Endothelial cell of umbilical vein (primary cell): ENCODE results near the gene TNFRSF4. TPM values are rescaled to one million over a fixed set of nuclear protein-coding genes. Genes with fewer than 3 reads are reported as not detected.

Experiments used
- Bru-seq: library from RNA; stranded (reverse); fragments of 400-500 nt; gene quantifications from one replicate; lab custom pipeline; 2021; lab: Mats Ljungman, UMichigan
- BruChase-seq, 2 experiments: library from RNA; stranded (reverse); fragments of 400-500 nt; gene quantifications; one replicate each; lab custom pipeline; 2021; lab: Mats Ljungman, UMichigan
- BruUV-seq: library from RNA; stranded (reverse); fragments of 400-500 nt; replicated peaks from 2 replicates; lab custom pipeline; 2021; lab: Mats Ljungman, UMichigan
- CTCF ChIA-PET: fragments of 300-600, 350-600 bp; sonication (Branson Sonifier 250); formaldehyde crosslinking; loops from one replicate; lab custom pipeline; 2021; ENCODE audit warnings: antibody characterized with exemption, inconsistent platforms; lab: Charles Lee
- POLR2A ChIA-PET: fragments of 300-600, 350-600 bp; sonication (Branson Sonifier 250); formaldehyde crosslinking; loops from one replicate; lab custom pipeline; 2021; ENCODE audit warnings: antibody characterized with exemption, inconsistent platforms; lab: Charles Lee
- DNase-seq: peaks from one replicate; pipeline ENCODE4 v3.0.0-alpha.2; 2011; ENCODE audit warnings: low read depth, low spot score
- FAIRE-seq: peaks from 2 replicates; lab custom pipeline; 2011; peaks lifted over from hg19 to GRCh38; lab: Jason Lieb, UNC
- H2AFZ ChIP-seq: 2 replicates; pipeline ENCODE4 v1.6.0; 2012; ENCODE audit warnings: low read depth, low read length, control low read depth, inconsistent platforms
- H3K27ac ChIP-seq: 2 replicates; pipeline ENCODE4 v1.5.1; 2011; ENCODE audit warnings: low read depth, mild to moderate bottlenecking, control low read depth, low read length, moderate library complexity; ENCODE audit not compliant: insufficient read depth
- H3K27me3 ChIP-seq, 2 experiments: 2 replicates each; pipeline versions ENCODE4 v1.6.0 to v1.6.1; 2011; ENCODE audit warnings: low read length in 2 of 2, mixed read lengths in 1 of 2; ENCODE audit not compliant: control insufficient read depth in 2 of 2, insufficient read depth in 2 of 2
- H3K36me3 ChIP-seq, 2 experiments: 2 replicates in 1 of 2; 3 replicates in 1 of 2; pipeline ENCODE4 v1.5.1; 2011; ENCODE audit warnings: low read length in 2 of 2, mild to moderate bottlenecking in 1 of 2, moderate library complexity in 1 of 2; ENCODE audit not compliant: control insufficient read depth in 2 of 2, insufficient read depth in 2 of 2; ENCODE audit errors: extremely low read depth in 1 of 2
- H3K4me1 ChIP-seq: 3 replicates; pipeline ENCODE4 v1.5.1; 2011; ENCODE audit warnings: mild to moderate bottlenecking, low read length; ENCODE audit not compliant: control insufficient read depth, insufficient read depth; ENCODE audit errors: extremely low read depth
- H3K4me2 ChIP-seq: 2 replicates; pipeline ENCODE4 v1.6.1; 2011; ENCODE audit warnings: low read length, control low read depth, mixed read lengths; ENCODE audit not compliant: insufficient read depth
- H3K4me3 ChIP-seq, 3 experiments: fragments of 200-600 bp in 1 of 3; sonication (generic), shearing (Covaris generic) in 1 of 3; replicated peaks in 1 of 3; 2 replicates each; pipeline ENCODE4 v1.5.1; 2011 to 2016; ENCODE audit warnings: control low read depth in 3 of 3, low read length in 3 of 3, mild to moderate bottlenecking in 2 of 3, inconsistent platforms in 1 of 3, low read depth in 1 of 3, moderate library complexity in 1 of 3; ENCODE audit not compliant: insufficient read depth in 1 of 3
- H3K79me2 ChIP-seq: 2 replicates; pipeline ENCODE4 v1.6.0; 2012; ENCODE audit warnings: low read length, inconsistent platforms; ENCODE audit not compliant: control insufficient read depth, insufficient read depth
- H3K9ac ChIP-seq: replicated peaks from 2 replicates; pipeline ENCODE3; 2011; ENCODE audit warnings: low read length, control low read depth; ENCODE audit not compliant: insufficient read depth; ENCODE audit errors: extremely low read depth
- H3K9me1 ChIP-seq: replicated peaks from 3 replicates; pipeline ENCODE4 v1.6.0; 2011; ENCODE audit warnings: mild to moderate bottlenecking, low read length; ENCODE audit not compliant: control insufficient read depth, insufficient read depth; ENCODE audit errors: extremely low read depth
- H3K9me3 ChIP-seq: replicated peaks from 2 replicates; pipeline ENCODE4 v1.5.1; 2012; ENCODE audit warnings: low read length, inconsistent platforms; ENCODE audit not compliant: control insufficient read depth, insufficient read depth
- H4K20me1 ChIP-seq: replicated peaks from 2 replicates; pipeline ENCODE3; 2011; ENCODE audit warnings: mild to moderate bottlenecking, low read length; ENCODE audit not compliant: control insufficient read depth, insufficient read depth; ENCODE audit errors: extremely low read depth
- EZH2 ChIP-seq: IDR thresholded peaks from 2 replicates; pipeline ENCODE4 v1.6.1; 2012; ENCODE audit warnings: borderline replicate concordance, low read depth, mild to moderate bottlenecking, moderate library complexity, low read length, inconsistent platforms; ENCODE audit not compliant: severe bottlenecking
- FOS ChIP-seq: IDR thresholded peaks from 2 replicates; pipeline ENCODE4 v1.6.1; 2011; ENCODE audit warnings: mild to moderate bottlenecking, low read length, moderate library complexity, borderline replicate concordance; ENCODE audit not compliant: insufficient read depth
- GATA2 ChIP-seq: IDR thresholded peaks from 2 replicates; pipeline ENCODE4 v1.7.0; 2011; ENCODE audit warnings: low read depth, mild to moderate bottlenecking, moderate library complexity, mixed read lengths, low read length; ENCODE audit not compliant: insufficient read length, insufficient read depth
- JUN ChIP-seq: IDR thresholded peaks from 2 replicates; pipeline ENCODE4 v1.6.1; 2011; ENCODE audit warnings: borderline replicate concordance, low read depth; ENCODE audit not compliant: insufficient read length, insufficient read depth
- MAX ChIP-seq: IDR thresholded peaks from 2 replicates; pipeline ENCODE4 v1.6.1; 2011; ENCODE audit not compliant: insufficient read depth, insufficient read length
- MYC ChIP-seq: IDR thresholded peaks from one replicate; pipeline ENCODE4 v1.6.1; 2011; ENCODE audit warnings: mild to moderate bottlenecking, low read depth, low read length
- POLR2A ChIP-seq: IDR thresholded peaks from 2 replicates; pipeline ENCODE4 v1.6.1; 2012; ENCODE audit warnings: low read depth, mild to moderate bottlenecking, control low read depth, low read length
- POLR2AphosphoS5 ChIP-seq: IDR thresholded peaks from 2 replicates; pipeline ENCODE4 v1.6.1; 2012; ENCODE audit warnings: low read depth, mild to moderate bottlenecking, control low read depth, low read length, moderate library complexity; ENCODE audit not compliant: insufficient read depth
- dilution Hi-C: fragments of 300-500 bp; cut with MboI; formaldehyde crosslinking; loops from one replicate; pipeline ENCODE4 v1.15.0; 2019; ENCODE audit warnings: low sequenced_read_pairs; ENCODE audit not compliant: extremely low pct_ligation_motif_present
- intact Hi-C: fragments of 100-400 bp; cut with micrococcal nuclease; formaldehyde crosslinking; loops from one replicate; pipeline ENCODE4 v1.10.0; 2022
- long read RNA-seq: library from polyadenylated mRNA; stranded (forward); transcript quantifications from one replicate; pipeline ENCODE4 v2.0.0, GENCODE V29; 2021
- polyA minus RNA-seq, 3 experiments: library from RNA; depleted of rRNA, polyadenylated mRNA; stranded (reverse); fragments of >200 nt; gene quantifications; 1 replicate in 1 of 3; 2 replicates in 2 of 3; pipeline ENCODE4 v1.2.3, GENCODE V29; 2011
- polyA plus RNA-seq, 4 experiments: library from polyadenylated mRNA; depleted of rRNA in 3 of 4; stranded (reverse) in 3 of 4; unstranded in 1 of 4; fragments of >200 nt; gene quantifications; 2 replicates each; pipeline versions ENCODE4 v1.2.1 to v1.2.3, GENCODE V29; 2011 to 2012; ENCODE audit warnings: missing spikeins in 1 of 4
- total RNA-seq: library from RNA; stranded (reverse); gene quantifications from 2 replicates; pipeline ENCODE4 v1.2.3, GENCODE V29; 2021
- TF ChIP-seq, protein P1 (sequence below), 2 donors: IDR thresholded peaks; 1 replicate in 1 of 2; 2 replicates in 1 of 2; pipeline ENCODE4 v1.5.1; 2011; ENCODE audit warnings: low read length in 2 of 2, mild to moderate bottlenecking in 2 of 2, moderate library complexity in 2 of 2, control low read depth in 1 of 2, inconsistent platforms in 1 of 2, low read depth in 1 of 2; ENCODE audit not compliant: insufficient read depth in 1 of 2; ENCODE audit errors: extremely low read depth in 1 of 2

TNFRSF4 gene
- total RNA-seq (0.62 and 1.5 TPM in 2 replicates), polyA plus RNA-seq (0.55 and 1.4 TPM in 2 replicates), polyA minus RNA-seq (0.25 TPM in 1 of 2 replicates, not detected in the other), Bru-seq, nascent RNA (not detected), BruChase-seq, experiment 1, labeled RNA remaining after a 6-hour chase (percentile 21 among the genes with signal in this experiment), BruChase-seq, experiment 2, labeled RNA remaining after a 2-hour chase (percentile 23 among the genes with signal in this experiment)
- 0.34 and 0.48 TPM in 2 replicates for polyA plus RNA-seq (2011; cell fraction: cytosol; rRNA removed)
- polyA plus RNA-seq (2011; cell fraction: nucleus; rRNA removed) = 0.79 and 0.94 TPM in 2 replicates
- polyA plus RNA-seq (2012) = 0.82 and 1.4 TPM in 2 replicates
- polyA minus RNA-seq (2011; cell fraction: cytosol; rRNA and poly(A)+ RNA removed) = not detected
- 0.24 and 0.58 TPM in 2 replicates for polyA minus RNA-seq (2011; cell fraction: nucleus; rRNA and poly(A)+ RNA removed)
- long read RNA-seq, partial matches to known transcripts = 3 of 5 reads
- long read RNA-seq, other reads (novel, unspliced or antisense) = 2 of 5 reads

GRCh38 chr1:1213345-1214265, at the start of gene TNFRSF4:
TSS of gene TNFRSF4 (minus strand) at chr1:1214153. CDS start at chr1:1214127, 26 bp downstream.
- Histone ChIP-seq H3K27me3 (no peaks in the 10 kb centered on the region), H3K9me1 (no peaks in the 10 kb centered on the region), H4K20me1 (no peaks in the 10 kb centered on the region), H2AFZ (no peak within 1 kb of the TSS), H3K4me2 (no peak within 1 kb of the TSS), H3K4me3 (no peak within 1 kb of the TSS), H3K9ac (no peak within 1 kb of the TSS), H3K4me1 (no peaks in the 10 kb centered on the region), H3K36me3 (peaks cover 2 to 9% of the 10 kb centered on the region in 2 experiments), H3K27ac (no peak within 1 kb of the TSS), H3K79me2 (no peaks in the 10 kb centered on the region), H3K9me3 (no peaks in the 10 kb centered on the region)
- no TSS peak for BruUV-seq
- intact Hi-C loops = loop anchor here (2.0 kb wide), 2 partner anchors 17 to 91 kb away; no protein-coding TSS in a partner anchor
- CTCF ChIA-PET = interaction anchor here (1.0 to 1.2 kb wide), 2 partner anchors 17 to 91 kb away, joined by 3 to 4 read pairs; no protein-coding TSS in a partner anchor
- FAIRE-seq = no peak
- POLR2A ChIA-PET = no interaction called here
- DNase-seq = no peak
- dilution Hi-C loops = no loop called here
- no peak for TF ChIP-seq MYC
- no peak for TF ChIP-seq POLR2AphosphoS5
- no peak for TF ChIP-seq MAX
- no peak for TF ChIP-seq FOS
- no peak for TF ChIP-seq GATA2
- no peak for TF ChIP-seq POLR2A
- TF ChIP-seq, protein P1, sequence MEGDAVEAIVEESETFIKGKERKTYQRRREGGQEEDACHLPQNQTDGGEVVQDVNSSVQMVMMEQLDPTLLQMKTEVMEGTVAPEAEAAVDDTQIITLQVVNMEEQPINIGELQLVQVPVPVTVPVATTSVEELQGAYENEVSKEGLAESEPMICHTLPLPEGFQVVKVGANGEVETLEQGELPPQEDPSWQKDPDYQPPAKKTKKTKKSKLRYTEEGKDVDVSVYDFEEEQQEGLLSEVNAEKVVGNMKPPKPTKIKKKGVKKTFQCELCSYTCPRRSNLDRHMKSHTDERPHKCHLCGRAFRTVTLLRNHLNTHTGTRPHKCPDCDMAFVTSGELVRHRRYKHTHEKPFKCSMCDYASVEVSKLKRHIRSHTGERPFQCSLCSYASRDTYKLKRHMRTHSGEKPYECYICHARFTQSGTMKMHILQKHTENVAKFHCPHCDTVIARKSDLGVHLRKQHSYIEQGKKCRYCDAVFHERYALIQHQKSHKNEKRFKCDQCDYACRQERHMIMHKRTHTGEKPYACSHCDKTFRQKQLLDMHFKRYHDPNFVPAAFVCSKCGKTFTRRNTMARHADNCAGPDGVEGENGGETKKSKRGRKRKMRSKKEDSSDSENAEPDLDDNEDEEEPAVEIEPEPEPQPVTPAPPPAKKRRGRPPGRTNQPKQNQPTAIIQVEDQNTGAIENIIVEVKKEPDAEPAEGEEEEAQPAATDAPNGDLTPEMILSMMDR (IDR thresholded peaks at IDR 0.05; ENCODE audit: extremely low read depth in 1 of 2, insufficient read depth in 1 of 2, low read depth in 1 of 2, low read length in 2 of 2) = no peak
- no peak for TF ChIP-seq JUN
- no peak for TF ChIP-seq EZH2
